HG03025 (cell line): ENCODE data around the gene LVRN.
A peak's percentile ranks its signal among the peaks of the same experiment; 100 is the strongest.

Experiments used
- ATAC-seq: cut with Tn5 transposase; IDR thresholded peaks from one replicate; pipeline ENCODE4 v1.9.1; 2021; ENCODE audit warnings: mild to moderate bottlenecking, moderate library complexity; ENCODE audit not compliant: unreplicated experiment, low FRiP score

Gene LVRN

GRCh38 chr5:115954144-115954543 lies 8.1 kb upstream of the LVRN start:
- ATAC-seq, result no peak

GRCh38 chr5:115956957-115957356 lies 5.3 kb upstream of the LVRN start:
- no peak for ATAC-seq

- ATAC-seq, result no peak
Measured at GRCh38 chr5:115961381-115962238, 665 bp upstream of the LVRN start.

- no peak for ATAC-seq
Measured at GRCh38 chr5:115962565-115963402, 509 bp downstream of the LVRN start.

GRCh38 chr5:115963566-115963965 lies 1.3 kb downstream of the LVRN start:
- ATAC-seq, result no peak

GRCh38 chr5:115968770-115969169 lies 6.5 kb downstream of the LVRN start:
- no peak for ATAC-seq

- peak; percentile 98 for ATAC-seq
Measured at GRCh38 chr5:115977096-115977495, 14.8 kb downstream of the LVRN start.

GRCh38 chr5:115977988-115978387 lies 15.7 kb downstream of the LVRN start:
- ATAC-seq, result no peak

- ATAC-seq, result no peak
Measured at GRCh38 chr5:115978779-115979178, 16.5 kb downstream of the LVRN start.

- ATAC-seq, result no peak
Measured at GRCh38 chr5:115979201-115980041, 17.1 kb downstream of the LVRN start.

- ATAC-seq, result no peak
Measured at GRCh38 chr5:115983519-115983918, 21.2 kb downstream of the LVRN start.

- ATAC-seq, result no peak
Measured at GRCh38 chr5:115985802-115986757, 23.8 kb downstream of the LVRN start.

- ATAC-seq, result peak; percentile 55
Measured at GRCh38 chr5:115988002-115988401, 25.7 kb downstream of the LVRN start.

- no peak for ATAC-seq
Measured at GRCh38 chr5:115992848-115993350, 30.6 kb downstream of the LVRN start.

- ATAC-seq, result no peak
Measured at GRCh38 chr5:115995351-115995750, 33.1 kb downstream of the LVRN start.

- ATAC-seq, result no peak
Measured at GRCh38 chr5:116002116-116002906, 40.0 kb downstream of the LVRN start.

- ATAC-seq, result no peak
Measured at GRCh38 chr5:116004248-116004647, 42.0 kb downstream of the LVRN start.

- no peak for ATAC-seq
Measured at GRCh38 chr5:116009806-116010205, 47.5 kb downstream of the LVRN start.

GRCh38 chr5:116011046-116011445 lies 48.8 kb downstream of the LVRN start:
- ATAC-seq, result no peak
